Measurements from ENCODE around the gene LRRC56.

DNA sequence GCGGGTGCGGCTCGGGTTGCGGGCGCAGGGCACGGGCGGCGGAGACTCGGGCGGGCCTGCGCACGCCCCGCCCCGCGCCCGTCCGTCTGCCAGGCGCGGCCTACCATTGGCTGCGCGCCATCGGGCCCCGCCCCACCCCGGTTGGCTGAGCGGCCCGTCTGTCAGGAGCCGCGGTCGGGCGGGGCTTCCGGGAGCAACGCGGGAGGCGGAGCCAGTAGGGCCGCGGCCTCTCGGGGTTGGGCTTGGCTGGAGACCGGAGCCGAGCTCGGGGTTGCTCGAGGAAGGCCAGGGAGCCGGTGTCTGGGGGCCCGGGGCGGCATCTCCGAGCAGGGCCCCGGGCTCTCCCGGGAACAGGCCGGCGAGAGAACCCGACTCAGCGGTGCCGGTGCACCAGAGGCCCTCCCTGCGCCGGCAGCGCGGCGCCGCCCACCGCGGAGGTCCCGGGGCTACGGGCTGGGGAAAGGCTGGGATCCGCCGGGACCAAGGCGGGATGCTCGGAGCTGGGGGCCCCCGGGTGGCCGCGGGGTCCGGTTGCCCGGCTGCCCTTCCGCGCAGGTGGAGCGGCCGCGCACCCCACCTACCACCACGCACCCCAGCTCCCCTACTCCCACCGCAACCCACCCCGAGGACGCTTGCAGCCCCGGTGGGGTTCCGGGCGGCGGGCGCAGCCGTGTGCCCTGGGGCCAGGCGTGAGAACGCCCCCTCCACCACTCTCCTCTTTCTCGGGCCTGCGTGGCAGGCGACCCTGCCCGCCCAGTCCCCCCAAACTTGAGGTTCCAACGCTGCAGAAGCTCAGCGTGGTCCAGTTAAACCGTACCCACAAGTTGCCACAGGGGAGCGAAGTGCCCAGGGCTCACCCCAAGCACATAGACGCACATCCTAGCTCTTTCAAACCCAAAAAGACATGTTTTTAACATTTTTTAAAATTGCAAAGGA lies 1.5 kb upstream of the LRRC56 start, which contains the start of gene HRAS:
- TF ChIP-seq, protein P1, sequence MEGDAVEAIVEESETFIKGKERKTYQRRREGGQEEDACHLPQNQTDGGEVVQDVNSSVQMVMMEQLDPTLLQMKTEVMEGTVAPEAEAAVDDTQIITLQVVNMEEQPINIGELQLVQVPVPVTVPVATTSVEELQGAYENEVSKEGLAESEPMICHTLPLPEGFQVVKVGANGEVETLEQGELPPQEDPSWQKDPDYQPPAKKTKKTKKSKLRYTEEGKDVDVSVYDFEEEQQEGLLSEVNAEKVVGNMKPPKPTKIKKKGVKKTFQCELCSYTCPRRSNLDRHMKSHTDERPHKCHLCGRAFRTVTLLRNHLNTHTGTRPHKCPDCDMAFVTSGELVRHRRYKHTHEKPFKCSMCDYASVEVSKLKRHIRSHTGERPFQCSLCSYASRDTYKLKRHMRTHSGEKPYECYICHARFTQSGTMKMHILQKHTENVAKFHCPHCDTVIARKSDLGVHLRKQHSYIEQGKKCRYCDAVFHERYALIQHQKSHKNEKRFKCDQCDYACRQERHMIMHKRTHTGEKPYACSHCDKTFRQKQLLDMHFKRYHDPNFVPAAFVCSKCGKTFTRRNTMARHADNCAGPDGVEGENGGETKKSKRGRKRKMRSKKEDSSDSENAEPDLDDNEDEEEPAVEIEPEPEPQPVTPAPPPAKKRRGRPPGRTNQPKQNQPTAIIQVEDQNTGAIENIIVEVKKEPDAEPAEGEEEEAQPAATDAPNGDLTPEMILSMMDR (IDR thresholded peaks at IDR 0.05) = no peak
- no peak for TF ChIP-seq POLR2A (IDR thresholded peaks at IDR 0.05)

Measured in lower leg skin (tissue), 3 donors.